Chondrocyte (in vitro differentiated cells): ENCODE data around the gene FIBCD1. TPM values are rescaled to one million over a fixed set of nuclear protein-coding genes. Genes with fewer than 3 reads are reported as not detected.

Source experiments
- DNase-seq: peaks from one replicate; pipeline ENCODE4 v3.0.0; 2021; ENCODE audit warnings: mixed read lengths, low spot score
- H3K27ac Mint-ChIP-seq: one replicate; pipeline ENCODE4 v1.8.0; 2021; ENCODE audit warnings: mild to moderate bottlenecking, moderate library complexity, mixed read lengths; ENCODE audit not compliant: unreplicated experiment
- H3K27me3 Mint-ChIP-seq: 2 replicates; pipeline ENCODE4 v1.8.0; 2021; ENCODE audit warnings: low read depth, mixed read lengths
- H3K36me3 Mint-ChIP-seq: 2 replicates; pipeline ENCODE4 v1.8.0; 2021; ENCODE audit warnings: low read depth, mixed read lengths
- H3K4me1 Mint-ChIP-seq: 2 replicates; pipeline ENCODE4 v1.8.0; 2021; ENCODE audit warnings: low read depth, mild to moderate bottlenecking, mixed read lengths
- H3K4me3 Mint-ChIP-seq: one replicate; pipeline ENCODE4 v1.8.0; 2021; ENCODE audit warnings: mild to moderate bottlenecking, moderate library complexity, mixed read lengths; ENCODE audit not compliant: unreplicated experiment
- H3K9me3 Mint-ChIP-seq: 2 replicates; pipeline ENCODE4 v1.8.0; 2021; ENCODE audit warnings: low read depth, mixed read lengths
- CTCF ChIP-seq: fragments of 200-600 bp; sonication (generic); IDR thresholded peaks from 2 replicates; pipeline ENCODE4 v1.5.0; 2021; ENCODE audit warnings: antibody characterized with exemption, mild to moderate bottlenecking, moderate library complexity
- total RNA-seq: library from RNA; stranded (reverse); gene quantifications from 3 replicates; pipeline ENCODE4 v1.2.1, GENCODE V29; 2021

FIBCD1 gene
- total RNA-seq, 1 donor from 2014 or later, result 8.3 TPM

DNA sequence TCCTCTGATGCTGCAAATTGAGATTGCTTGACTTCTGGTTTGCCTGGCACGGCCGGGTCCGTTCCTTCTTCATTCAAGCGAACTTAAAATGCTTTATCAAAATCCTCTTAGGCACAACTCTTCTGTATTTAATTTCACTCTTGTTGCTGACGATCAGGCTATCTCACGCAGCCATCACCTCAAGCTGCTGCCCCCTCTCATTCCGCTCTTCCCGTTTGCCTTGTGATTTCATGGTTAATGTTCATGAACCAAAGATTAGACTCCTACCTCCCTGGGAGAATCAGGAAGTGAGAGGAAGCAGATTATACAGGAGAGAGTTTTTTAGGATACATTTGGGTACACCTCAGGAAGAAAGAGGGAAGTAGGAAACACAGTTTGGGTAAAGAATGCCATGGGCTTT, 65.1 kb downstream of the FIBCD1 start:
- no peaks in the 10 kb centered on the region for H3K9me3 Mint-ChIP-seq
- no peaks in the 10 kb centered on the region for H3K27me3 Mint-ChIP-seq
- peaks cover 11% of the 10 kb centered on the region for H3K4me1 Mint-ChIP-seq
- H3K27ac Mint-ChIP-seq, result no peak overlapping the region
- no peak for DNase-seq
- TF ChIP-seq CTCF, result no peak
- H3K4me3 Mint-ChIP-seq, result no peak overlapping the region
- peaks cover 28% of the 10 kb centered on the region for H3K36me3 Mint-ChIP-seq

DNA sequence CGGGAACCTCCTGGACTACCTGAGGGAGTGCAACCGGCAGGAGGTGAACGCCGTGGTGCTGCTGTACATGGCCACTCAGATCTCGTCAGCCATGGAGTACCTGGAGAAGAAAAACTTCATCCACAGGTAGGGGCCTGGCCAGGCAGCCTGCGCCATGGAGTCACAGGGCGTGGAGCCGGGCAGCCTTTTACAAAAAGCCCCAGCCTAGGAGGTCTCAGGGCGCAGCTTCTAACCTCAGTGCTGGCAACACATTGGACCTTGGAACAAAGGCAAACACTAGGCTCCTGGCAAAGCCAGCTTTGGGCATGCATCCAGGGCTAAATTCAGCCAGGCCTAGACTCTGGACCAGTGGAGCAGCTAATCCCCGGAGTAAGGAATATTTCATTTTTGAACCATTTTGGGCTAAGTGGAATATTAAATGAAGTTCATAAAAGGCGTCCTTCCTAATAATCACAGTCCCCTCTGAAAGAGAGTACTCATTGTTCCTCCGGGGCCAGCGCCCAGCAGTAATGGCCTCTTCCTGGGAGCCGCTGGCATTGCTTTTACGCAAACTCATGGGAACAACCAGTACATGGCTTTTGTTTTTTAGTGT, 66.0 kb downstream of the FIBCD1 start:
- Mint-ChIP-seq H3K27ac (no peak overlapping the region), H3K27me3 (no peaks in the 10 kb centered on the region), H3K4me3 (no peak overlapping the region), H3K9me3 (no peaks in the 10 kb centered on the region), H3K4me1 (peaks cover 11% of the 10 kb centered on the region), H3K36me3 (peaks cover 26% of the 10 kb centered on the region)
- DNase-seq, result peak; percentile 60
- no peak for TF ChIP-seq CTCF

GRCh38 chr9:130872508-130872907, 66.5 kb downstream of the FIBCD1 start:
- DNase-seq, result no peak
- no peak overlapping the region for H3K4me3 Mint-ChIP-seq
- no peak overlapping the region for H3K27ac Mint-ChIP-seq
- H3K27me3 Mint-ChIP-seq, result no peaks in the 10 kb centered on the region
- no peak for TF ChIP-seq CTCF
- no peaks in the 10 kb centered on the region for H3K9me3 Mint-ChIP-seq
- peaks cover 26% of the 10 kb centered on the region for H3K36me3 Mint-ChIP-seq
- peaks cover 11% of the 10 kb centered on the region for H3K4me1 Mint-ChIP-seq

DNA sequence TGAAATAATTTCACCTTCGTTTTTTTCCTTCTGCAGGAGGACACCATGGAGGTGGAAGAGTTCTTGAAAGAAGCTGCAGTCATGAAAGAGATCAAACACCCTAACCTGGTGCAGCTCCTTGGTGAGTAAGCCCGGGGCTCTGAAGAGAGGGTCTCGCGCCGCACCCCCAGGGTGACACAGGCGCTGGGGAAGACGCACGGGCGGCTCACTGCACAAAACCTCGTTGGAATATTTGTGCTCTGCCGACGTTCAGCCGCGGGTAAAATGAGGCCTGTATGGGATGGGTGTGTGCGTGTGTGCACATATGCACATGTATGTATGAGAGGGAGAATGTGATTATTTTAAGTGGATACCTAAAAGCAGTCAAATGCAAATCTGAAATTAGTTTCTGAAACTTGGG, 67.0 kb downstream of the FIBCD1 start:
- TF ChIP-seq CTCF, result no peak
- peaks cover 26% of the 10 kb centered on the region for H3K36me3 Mint-ChIP-seq

GRCh38 chr9:130871395-130872062, 67.5 kb downstream of the FIBCD1 start:
- Mint-ChIP-seq H3K27ac (no peak overlapping the region), H3K4me1 (peaks cover 12% of the 10 kb centered on the region), H3K27me3 (no peaks in the 10 kb centered on the region), H3K9me3 (no peaks in the 10 kb centered on the region), H3K36me3 (peaks cover 23% of the 10 kb centered on the region), H3K4me3 (no peak overlapping the region)
- TF ChIP-seq CTCF, result no peak
- no peak for DNase-seq

More for the DNA sequence above, 67.0 kb downstream of the FIBCD1 start:
- no peaks in the 10 kb centered on the region for H3K9me3 Mint-ChIP-seq
- H3K4me1 Mint-ChIP-seq, result peaks cover 11% of the 10 kb centered on the region
- DNase-seq, result no peak
- no peaks in the 10 kb centered on the region for H3K27me3 Mint-ChIP-seq
- H3K27ac Mint-ChIP-seq, result no peak overlapping the region
- H3K4me3 Mint-ChIP-seq, result no peak overlapping the region
